Fibroblast of pulmonary artery (primary cell): ENCODE results near the gene SMURF2.

Source experiments
- DNase-seq: peaks from one replicate; pipeline ENCODE4 v3.0.0-alpha.2; 2010; ENCODE audit warnings: low read depth
- H3K4me3 ChIP-seq: replicated peaks from 2 replicates; pipeline ENCODE4 v1.5.1; 2011; ENCODE audit warnings: low read depth, mild to moderate bottlenecking, control low read depth, low read length, moderate library complexity
- TF ChIP-seq, protein P1 (sequence below): IDR thresholded peaks from 2 replicates; pipeline ENCODE4 v1.5.1; 2011; ENCODE audit warnings: mild to moderate bottlenecking, control low read depth, low read length, inconsistent platforms; ENCODE audit errors: missing control alignments

SMURF2 gene

DNA sequence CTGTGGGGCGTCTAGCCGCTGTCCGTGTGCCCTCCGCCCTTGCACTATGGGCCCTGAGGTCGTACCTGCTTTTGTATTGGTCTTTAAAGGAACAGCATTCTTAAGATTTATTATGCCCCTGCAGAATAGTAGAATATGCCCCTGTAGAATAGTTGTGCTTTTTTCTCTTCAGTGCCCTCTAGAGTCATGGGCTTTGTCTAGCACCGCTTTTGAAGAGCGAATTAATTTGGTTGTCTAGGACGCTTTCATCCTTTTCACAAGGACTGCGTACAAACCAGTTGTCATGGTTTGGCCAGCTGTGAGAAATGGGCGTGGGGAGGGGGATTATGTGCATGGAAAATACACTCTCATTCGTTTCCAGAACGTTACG is 154.7 kb downstream of the SMURF2 start:
- peak overlapping the region; percentile 100 for H3K4me3 ChIP-seq
- TF ChIP-seq, protein P1, sequence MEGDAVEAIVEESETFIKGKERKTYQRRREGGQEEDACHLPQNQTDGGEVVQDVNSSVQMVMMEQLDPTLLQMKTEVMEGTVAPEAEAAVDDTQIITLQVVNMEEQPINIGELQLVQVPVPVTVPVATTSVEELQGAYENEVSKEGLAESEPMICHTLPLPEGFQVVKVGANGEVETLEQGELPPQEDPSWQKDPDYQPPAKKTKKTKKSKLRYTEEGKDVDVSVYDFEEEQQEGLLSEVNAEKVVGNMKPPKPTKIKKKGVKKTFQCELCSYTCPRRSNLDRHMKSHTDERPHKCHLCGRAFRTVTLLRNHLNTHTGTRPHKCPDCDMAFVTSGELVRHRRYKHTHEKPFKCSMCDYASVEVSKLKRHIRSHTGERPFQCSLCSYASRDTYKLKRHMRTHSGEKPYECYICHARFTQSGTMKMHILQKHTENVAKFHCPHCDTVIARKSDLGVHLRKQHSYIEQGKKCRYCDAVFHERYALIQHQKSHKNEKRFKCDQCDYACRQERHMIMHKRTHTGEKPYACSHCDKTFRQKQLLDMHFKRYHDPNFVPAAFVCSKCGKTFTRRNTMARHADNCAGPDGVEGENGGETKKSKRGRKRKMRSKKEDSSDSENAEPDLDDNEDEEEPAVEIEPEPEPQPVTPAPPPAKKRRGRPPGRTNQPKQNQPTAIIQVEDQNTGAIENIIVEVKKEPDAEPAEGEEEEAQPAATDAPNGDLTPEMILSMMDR: peak; percentile 60
- peak; percentile 81 for DNase-seq

DNA sequence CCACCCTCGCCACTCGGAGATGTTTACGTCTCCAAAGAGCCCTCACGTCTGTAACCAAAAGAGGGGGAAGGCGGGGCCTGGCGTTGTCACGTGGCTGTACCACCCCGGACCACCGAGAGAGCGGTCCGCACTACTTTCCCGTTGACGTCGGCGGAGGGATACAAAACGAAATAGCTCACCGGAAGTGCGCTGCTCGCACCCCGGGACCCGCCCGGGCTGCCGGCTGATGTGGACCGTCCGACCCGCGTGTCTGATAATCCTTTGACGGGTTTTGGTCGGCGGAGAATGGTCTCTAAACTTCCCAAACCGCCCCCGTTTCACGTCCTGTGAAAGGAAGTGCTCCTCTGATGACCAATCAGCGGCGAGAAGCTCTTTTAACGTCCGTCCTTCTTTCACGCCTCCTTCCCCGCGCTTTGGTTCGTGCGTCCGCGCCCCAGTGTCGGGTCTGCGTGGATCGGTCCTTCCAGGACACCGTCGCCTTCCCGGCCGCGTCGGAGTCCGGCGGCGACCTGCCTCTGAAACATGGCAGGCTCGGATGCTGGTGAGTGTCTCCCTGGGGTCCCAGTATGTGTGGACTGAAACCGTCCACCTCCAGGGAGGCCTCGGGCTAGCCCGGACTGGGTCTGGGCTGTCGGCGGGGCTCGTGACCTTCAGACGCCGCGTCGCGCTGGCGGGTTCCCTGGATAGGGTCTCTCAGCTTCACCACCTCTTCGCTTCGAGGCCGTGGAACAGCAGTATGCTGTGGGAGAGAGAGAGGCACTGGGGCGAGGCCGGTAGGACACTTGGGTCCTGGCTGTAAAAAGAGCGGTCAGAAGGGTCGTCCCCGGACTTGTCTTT is 155.3 kb downstream of the SMURF2 start, which contains the start of gene CEP95:
Gene CEP95, plus strand, starts transcription at position 402 of the 837 bp plus-strand sequence. Its CDS starts 121 bp downstream, at position 523.
- TF ChIP-seq, protein P1: no peak
- DNase-seq: peak; percentile 99
- H3K4me3 ChIP-seq: peak within 1 kb of the TSS; percentile 100

DNA sequence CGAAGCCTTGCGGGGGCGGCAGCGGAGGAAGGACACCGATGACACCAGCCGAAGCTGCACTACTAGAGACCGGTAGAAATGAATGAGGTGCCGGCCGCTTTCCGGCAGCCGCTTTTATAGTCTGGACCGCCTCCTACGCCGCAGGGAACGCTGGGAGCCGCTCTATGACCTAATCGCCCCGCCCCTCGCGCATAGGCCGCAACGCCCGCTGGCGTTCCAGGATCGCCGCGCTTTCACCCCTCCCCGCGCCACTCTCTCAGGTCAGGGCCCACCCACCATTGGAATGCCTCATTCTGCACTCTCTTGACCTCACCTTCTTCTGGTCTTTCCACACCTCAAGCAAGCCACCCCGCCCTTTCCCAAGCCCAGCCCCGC is 155.9 kb downstream of the SMURF2 start, which contains the start of gene DDX5:
Gene DDX5, minus strand, starts transcription at position 89 of the 375 bp plus-strand sequence. CDS start 170 bp downstream, outside the sequence.
- DNase-seq: peak; percentile 97
- peak within 1 kb of the TSS; percentile 100 for H3K4me3 ChIP-seq
- TF ChIP-seq, protein P1: no peak

DNA sequence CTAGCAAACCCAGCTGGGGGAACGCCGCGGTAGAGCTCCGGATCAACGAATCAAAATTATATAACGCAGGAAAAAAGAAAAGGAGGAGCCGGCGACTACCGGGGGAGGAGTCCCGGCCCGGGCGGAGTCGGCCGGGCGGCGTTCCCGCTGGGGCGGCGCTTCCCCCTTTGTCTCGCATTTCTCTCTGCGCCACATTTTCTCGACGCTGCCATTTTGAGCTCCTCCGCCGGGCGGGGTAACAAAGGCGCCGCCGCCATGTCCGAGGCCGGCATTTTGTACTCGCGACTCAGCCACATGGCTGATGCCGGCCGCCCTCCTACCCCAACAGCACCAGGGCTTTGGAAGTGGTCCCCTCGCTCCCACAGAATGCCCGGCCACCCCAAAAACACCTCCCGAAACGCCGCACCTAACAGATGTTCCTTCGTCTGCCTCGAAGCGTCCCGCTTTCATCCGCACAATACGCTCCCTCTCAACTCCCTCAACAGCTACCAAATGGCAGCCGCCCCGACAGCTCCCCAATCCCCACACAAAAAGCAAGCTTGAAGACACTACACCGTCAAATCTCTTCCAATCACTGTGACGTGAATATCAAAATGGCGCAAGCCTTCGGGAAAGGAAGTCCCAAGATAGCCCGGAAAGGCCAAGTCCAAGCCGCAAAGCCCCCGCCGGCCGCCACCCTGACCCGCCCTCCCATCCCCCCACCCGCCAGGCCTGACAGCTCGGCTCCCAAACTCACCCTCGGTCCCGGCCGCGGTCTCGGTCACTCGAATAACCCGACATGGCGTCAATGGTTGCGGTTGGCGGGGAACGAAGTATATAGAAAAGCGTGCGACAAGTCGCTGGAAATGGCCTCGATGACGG is 156.5 kb downstream of the SMURF2 start:
- H3K4me3 ChIP-seq: peak overlapping the region; percentile 100
- TF ChIP-seq, protein P1: no peak
- DNase-seq: peak; percentile 90

DNA sequence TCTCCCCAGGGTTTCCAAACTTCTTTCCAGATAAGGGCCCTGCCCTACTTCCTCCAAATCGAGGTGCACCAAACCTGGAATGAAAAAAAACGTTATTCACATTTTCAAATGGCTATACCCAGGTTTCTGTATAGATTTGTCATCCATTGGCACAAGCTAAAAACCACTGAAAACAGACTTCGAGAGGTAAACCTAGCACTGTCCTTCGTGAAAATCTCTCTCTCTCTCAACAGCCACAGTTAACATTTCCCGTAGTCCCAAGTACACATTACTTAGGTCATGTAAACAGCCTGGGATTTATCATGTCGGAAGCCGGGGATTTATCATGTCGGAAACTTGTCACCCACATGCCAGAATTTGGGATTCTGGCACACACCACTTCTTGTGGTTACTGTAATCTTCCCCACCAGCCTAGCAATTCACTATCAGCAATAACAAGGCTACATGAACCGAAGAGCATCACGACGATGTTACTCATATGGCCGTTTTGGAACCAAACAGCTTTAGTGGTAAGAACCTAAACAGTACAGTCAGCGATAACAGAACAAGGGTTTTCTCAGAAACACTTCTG is 157.3 kb downstream of the SMURF2 start:
- TF ChIP-seq, protein P1: no peak
- DNase-seq: peak; percentile 76
- H3K4me3 ChIP-seq: peak overlapping the region; percentile 100

DNA sequence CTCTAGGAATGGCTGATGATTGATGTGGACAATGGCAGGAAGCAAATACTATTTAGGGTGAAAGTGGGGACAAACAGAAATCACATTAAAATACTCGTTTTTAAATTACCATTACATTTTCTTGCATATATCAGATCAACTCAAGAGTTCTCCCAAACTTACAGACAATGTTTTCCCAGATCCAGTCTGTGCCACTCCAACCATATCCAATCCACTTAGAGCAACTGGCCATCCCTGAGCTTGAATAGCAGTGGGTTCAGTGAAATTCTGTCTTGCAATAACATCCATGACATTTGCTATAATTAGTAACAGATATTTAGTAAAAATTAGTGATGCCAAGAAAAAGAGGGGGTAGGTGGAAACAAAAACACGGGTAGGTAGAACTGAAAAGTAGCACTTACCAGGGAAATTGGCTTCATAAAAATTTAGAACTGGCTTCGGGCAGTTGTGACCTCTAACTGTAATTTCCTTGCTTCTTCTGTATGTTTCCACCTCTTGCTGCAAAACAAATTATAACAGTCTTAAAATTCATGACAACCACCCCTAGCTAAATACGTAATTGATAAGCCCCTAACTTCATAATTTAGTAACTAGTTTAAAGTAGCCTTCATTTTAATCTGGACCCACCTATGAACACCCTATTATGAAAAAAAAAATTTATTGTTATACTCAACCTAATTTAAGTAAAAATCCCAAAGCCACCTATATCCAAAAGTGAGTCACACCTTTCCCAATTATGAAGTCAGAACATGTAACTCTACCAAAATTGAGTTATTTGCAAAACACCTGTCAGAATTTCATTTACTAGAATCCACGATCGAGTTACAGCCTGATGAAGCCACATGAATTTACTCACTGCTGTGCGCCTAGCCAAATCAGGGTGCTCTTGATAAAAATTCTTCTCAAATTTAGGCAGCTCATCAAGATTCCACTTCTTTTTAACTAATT is 158.0 kb downstream of the SMURF2 start:
- TF ChIP-seq, protein P1: no peak
- DNase-seq: no peak
- H3K4me3 ChIP-seq: peak overlapping the region; percentile 100
